Activated effector memory CD4-positive, alpha-beta T cell treated with Interleukin-2 at 50 U/mL for 16 hours (primary cell): ENCODE data around the gene PCMT1.
"Not testable (repeated sequence)": the region's sequence is repeated elsewhere in the genome, so short reads cannot be mapped to it uniquely, and the experiment has no call there.

Source experiments
- DNase-seq: peaks from one replicate; pipeline ENCODE4 v3.0.0-alpha.2; 2020

PCMT1 gene

DNA sequence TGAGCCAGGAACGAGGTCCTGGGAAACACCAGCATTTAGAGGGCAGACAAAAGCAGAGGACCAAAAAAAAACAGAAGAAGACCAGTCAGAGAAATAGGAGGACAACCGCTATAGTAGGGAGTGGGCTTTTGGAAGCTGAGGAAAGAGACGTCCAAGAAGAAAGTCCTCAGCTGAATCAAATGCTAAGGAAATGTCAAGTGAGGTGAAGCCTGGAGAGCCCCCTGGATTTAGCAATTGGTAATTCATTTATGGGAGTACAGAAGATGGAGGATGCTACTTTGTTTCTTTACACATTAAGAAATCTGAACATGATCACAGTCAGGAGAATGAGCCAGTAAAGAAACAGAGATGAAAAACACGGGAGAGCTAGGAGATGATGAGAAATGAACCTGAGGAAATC, 73.5 kb downstream of the PCMT1 start:
- DNase-seq: no peak

- no peak for DNase-seq
These were observed 75.8 kb downstream of the PCMT1 start for GRCh38 chr6:149825292-149825691.

DNA sequence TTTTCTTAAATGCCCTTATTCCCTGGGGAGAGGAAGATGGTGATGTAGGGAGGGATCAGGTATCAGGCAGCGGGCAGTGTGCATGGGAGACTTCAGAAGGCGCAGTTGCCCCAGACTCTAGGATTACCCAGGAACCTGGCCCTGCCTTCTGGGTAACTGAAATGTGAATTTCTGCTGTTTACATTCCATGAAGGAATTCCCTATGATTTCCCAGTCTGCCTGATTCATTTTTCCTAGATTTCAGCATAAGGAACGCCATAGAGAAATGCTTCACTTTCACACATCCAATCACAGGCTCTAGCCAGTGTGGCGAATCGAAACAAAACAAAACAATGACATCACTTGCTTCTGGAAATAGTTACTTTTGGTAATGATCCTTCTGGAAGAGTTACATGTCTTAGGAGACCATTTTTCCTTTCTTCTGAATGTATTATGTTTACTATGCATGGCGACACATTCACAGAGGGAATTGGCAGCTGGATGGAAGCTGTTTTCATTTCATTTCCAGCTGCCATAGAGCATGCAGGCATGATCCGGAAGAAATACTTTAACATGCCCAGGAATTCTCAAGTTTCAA, 81.3 kb downstream of the PCMT1 start:
- no peak for DNase-seq

DNA sequence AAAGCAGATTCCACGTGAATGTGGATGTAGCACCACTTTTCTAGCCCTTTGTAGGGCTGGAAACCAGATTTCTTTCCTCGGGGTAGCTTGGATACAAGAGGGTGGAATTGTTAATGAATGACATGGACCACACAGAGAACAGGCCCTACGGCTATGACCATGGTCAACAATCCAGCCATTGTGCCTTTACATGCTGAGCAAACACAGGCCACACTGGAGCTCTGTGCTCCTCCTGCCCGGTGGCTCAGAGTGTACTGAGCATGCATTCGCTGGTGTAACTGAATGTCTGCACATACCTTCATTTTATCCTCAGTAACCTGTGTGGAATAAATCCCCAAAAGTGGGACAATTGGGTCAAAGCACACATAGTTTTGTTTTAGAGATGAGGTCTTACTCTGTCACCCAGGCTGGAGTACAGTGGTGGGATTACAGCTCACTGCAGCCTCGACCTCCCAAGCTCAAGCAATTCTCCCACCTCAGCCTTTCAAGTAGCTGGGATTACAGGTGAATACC, 81.8 kb downstream of the PCMT1 start:
- no peak for DNase-seq

- no peak for DNase-seq
These were observed 84.1 kb downstream of the PCMT1 start for GRCh38 chr6:149833651-149834050.

- peak; percentile 52 for DNase-seq
These were observed 85.3 kb downstream of the PCMT1 start for GRCh38 chr6:149834513-149835481.

GRCh38 chr6:149840345-149841075, 91.0 kb downstream of the PCMT1 start:
- peak; percentile 15 for DNase-seq

DNA sequence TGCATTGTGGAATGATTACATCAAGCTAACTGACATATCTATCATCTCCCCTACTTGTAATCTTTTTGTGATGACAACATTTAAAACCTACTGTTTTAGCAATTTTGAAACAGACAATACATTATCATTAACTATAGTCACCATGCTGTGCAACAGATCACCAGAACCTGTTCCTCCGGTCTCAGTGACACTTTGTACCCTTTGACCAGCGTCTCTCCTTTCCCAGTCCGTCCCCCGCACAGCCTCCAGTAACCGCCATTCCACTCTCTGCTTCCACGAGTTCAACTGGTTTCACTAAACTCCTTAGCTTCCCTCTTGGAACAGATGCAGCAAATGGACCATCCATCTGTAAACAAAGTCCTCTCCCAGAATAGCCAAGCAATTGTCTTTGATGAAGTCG, 92.8 kb downstream of the PCMT1 start:
- no peak for DNase-seq

GRCh38 chr6:149843051-149843633, 93.6 kb downstream of the PCMT1 start:
- no peak for DNase-seq

- DNase-seq: not testable (repeated sequence)
These were observed 94.5 kb downstream of the PCMT1 start for GRCh38 chr6:149844036-149844435.

DNA sequence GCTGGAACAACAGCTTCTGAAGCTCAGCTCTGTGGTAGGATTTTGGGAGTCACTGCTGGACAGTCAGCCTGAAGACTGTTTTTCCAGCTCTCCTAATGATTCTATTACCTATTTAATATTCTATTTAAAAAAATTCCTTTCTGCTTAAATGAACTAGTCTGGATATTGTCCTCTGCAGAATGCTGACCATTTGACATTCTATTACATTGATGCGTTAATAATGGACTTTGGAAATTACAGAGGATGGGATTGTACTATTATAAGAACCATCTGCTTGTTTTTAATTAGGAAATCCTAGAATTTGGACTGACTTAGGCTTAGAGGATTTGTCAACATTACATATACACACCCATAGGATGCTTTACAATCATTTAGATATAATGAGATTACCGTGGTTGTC, 94.9 kb downstream of the PCMT1 start:
- DNase-seq: no peak

DNA sequence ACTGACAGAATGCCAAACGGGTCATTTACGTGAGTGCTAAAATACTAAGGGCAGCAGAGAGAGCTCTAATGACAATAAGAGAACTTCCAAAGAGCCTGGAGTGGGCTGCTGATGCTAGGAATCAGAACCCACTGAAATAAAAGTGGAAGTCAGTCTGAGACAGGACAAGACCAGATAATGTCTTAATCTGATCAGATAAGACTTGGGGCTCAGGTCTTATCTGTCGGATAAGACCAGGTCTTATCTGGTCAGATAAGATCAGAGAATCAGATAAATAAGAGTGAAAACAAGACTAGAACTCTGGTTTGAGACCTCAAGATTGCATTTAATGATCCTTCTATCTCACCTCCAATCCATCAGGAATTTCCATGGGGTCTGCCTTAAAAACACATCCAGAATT, 96.0 kb downstream of the PCMT1 start:
- no peak for DNase-seq

GRCh38 chr6:149846321-149846720, 96.8 kb downstream of the PCMT1 start:
- DNase-seq: no peak

- DNase-seq: no peak
These were observed 98.4 kb downstream of the PCMT1 start for GRCh38 chr6:149847939-149848267.

GRCh38 chr6:149848343-149848742, 98.8 kb downstream of the PCMT1 start:
- DNase-seq: not testable (repeated sequence)

DNA sequence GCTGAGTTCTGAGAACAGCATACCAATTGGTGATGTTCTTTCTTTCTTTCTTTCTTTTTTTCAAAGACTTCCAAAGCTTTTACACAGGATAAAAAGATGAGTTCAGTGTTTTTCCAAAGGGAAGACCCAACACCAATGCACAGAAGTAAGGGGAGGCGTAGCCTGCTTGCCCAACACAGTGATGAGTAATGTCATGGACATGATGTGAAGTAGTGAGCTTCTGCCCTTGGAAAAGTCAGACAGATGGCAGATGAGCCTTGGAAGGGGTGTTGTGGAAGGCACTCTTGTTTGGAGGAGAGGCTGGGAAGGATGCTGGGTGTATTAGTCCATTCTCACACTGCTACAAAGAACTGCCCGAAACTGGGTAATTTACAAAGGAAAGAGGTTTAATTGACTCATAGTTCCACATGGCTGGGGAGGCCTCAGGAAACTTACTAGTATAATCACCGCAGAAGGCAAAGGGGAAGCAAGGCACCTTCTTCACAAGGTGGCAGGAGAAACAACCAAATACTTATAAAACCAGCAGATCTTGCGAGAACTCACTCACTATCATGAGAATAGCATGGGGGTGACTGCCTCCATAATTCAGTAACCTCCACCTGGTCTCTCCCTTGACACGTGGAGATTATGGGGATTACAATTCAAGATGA, 102.0 kb downstream of the PCMT1 start:
- DNase-seq: no peak

- no peak for DNase-seq
These were observed 102.6 kb downstream of the PCMT1 start for GRCh38 chr6:149852180-149852579.

GRCh38 chr6:149852881-149853280, 103.3 kb downstream of the PCMT1 start:
- DNase-seq: no peak

- not testable (repeated sequence) for DNase-seq
These were observed 104.5 kb downstream of the PCMT1 start for GRCh38 chr6:149854017-149854416.

DNA sequence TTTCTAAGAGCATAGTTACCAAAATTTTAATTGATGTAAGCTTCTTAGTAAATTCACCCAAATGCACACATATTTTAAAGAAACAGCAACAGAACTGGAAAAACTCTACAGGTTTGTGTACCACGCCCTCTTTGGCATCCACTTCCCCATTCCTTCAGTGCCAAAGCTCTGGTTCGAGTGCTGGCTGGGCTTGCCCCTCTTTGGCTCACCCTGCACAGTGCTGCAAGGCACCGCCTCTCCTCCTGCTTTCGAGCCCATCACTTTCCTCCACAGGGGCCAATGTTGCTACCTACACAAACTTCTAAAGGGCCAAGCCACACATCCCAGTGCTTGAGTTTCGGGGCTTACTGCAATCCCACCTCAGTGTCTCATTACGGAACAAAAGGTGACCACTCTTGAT, 105.0 kb downstream of the PCMT1 start:
- DNase-seq: no peak

DNA sequence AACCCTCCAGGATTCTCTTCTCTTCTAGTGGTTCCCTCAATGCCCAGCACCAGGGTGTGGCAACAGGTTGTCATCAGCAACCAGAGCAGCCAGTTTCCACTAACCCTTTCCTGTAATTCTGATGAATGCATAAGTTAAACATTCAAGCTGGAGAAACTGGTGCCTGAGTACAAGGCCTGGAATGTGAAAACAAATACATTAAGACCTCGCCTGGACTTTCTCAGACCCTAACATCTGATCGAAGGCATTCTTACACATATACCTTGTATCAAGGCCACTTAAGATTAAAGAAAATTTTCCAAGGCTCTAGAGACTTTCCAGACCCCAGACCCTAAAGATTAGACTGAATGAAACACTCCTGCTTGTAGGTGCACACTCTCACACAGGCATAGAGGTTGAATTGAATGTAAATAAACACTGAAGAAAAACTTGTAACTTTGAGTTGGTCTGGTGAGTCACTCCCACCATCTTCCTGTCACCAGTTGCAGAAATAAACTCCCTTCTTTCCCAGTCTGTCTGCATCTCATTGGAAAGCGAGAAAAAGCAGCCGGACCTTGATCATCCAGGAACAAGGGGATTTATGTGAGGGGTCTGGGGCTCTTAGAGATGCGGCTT, 105.6 kb downstream of the PCMT1 start:
- DNase-seq: no peak

DNA sequence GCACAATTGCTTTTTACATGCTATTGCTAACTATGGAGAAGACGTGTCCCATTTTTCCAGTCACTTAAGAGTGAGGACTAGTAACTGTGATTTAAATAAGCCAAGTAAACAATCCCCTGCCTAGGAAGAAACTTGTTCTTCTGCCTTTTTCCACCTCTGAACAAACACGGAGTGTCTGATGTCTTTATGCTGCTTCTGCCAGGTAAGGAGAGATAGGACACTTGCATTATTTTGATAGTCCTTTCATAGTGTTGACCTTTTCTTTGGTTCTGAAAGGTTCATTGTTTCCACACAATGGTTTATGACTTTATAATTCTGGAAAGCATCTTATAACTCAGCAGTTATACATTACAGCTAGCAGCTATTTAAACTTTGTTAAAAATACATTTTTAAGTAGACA, 106.2 kb downstream of the PCMT1 start:
- no peak for DNase-seq
